Measurements from ENCODE around the gene ZFYVE28. TPM values are rescaled to one million over a fixed set of nuclear protein-coding genes. Genes with fewer than 3 reads are reported as not detected.

The ZFYVE28 gene
- total and polyA plus RNA-seq, 2 donors from 2014 or later: 8.0 to 18.9 TPM

- H3K27me3 ChIP-seq (ENCODE audit: control insufficient read depth, insufficient read depth, low read length): no peaks in the 10 kb centered on the region
- H3K4me3 ChIP-seq (ENCODE audit: low read length in 3 of 3): no peak overlapping the region
- FAIRE-seq: no peak
- intact Hi-C loops (cut with DNase I): no loop called here
- H3K36me3 ChIP-seq (ENCODE audit: control insufficient read depth in 2 of 3, insufficient read depth in 3 of 3, low read length in 3 of 3): no peaks in the 10 kb centered on the region
- H3K9ac ChIP-seq (ENCODE audit: low read length in 3 of 3): no peak overlapping the region
- no peak overlapping the region for H3K27ac ChIP-seq (ENCODE audit: low read depth in 2 of 2, low read length in 2 of 2)
- H3K9me3 ChIP-seq (ENCODE audit: control insufficient read depth in 2 of 3, insufficient read depth in 1 of 3, low read length in 3 of 3): no peaks in the 10 kb centered on the region
- H3K4me1 ChIP-seq (ENCODE audit: control insufficient read depth in 2 of 3, insufficient read depth in 2 of 3, low read depth in 1 of 3, low read length in 3 of 3): peaks cover 0 to 4% (median 0%) of the 10 kb centered on the region in 3 donors
- TF ChIP-seq CTCF (IDR thresholded peaks at IDR 0.05; ENCODE audit: borderline replicate concordance, extremely low read depth, insufficient read depth): no peak
- peak in 2 of 5 donors; percentile 5 to 54 for DNase-seq
Measured at GRCh38 chr4:2289311-2289954, 129.0 kb downstream of the ZFYVE28 start.

DNA sequence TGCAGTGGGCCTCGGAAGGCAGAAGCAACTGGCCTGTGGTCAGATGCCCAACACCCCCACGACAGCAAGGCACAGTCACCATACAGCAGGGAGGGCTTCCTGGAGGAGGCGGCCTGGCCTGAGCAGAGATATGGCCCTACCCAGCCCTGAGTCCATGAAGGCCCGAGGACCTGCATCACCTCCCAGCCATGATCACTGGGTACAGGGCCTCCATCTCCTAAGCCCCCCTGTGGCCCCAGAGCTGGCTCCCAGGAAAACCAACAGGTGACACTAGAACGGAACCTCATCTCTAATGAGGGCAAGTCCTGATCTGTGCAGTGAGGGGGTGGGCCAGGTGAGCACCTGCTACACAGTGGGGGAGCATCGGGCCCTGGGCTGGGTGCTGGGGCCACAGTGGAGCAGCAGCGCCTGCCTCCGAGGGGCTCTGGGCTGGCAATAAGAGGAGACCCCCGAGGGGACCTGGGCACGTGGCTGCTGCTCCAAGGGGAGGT lies 130.3 kb downstream of the ZFYVE28 start:
- peak in 1 of 5 donors; percentile 67 for DNase-seq
- intact Hi-C loops (cut with DNase I): no loop called here
- TF ChIP-seq CTCF (IDR thresholded peaks at IDR 0.05; ENCODE audit: borderline replicate concordance, extremely low read depth, insufficient read depth): no peak

GRCh38 chr4:2287594-2287915 lies 130.9 kb downstream of the ZFYVE28 start:
- H3K27ac ChIP-seq (ENCODE audit: low read depth in 2 of 2, low read length in 2 of 2): no peak overlapping the region
- H3K9ac ChIP-seq (ENCODE audit: low read length in 3 of 3): no peak overlapping the region
- H3K4me1 ChIP-seq (ENCODE audit: control insufficient read depth in 2 of 3, insufficient read depth in 2 of 3, low read depth in 1 of 3, low read length in 3 of 3): peaks cover 0 to 4% (median 0%) of the 10 kb centered on the region in 3 donors
- no peaks in the 10 kb centered on the region for H3K27me3 ChIP-seq (ENCODE audit: control insufficient read depth, insufficient read depth, low read length)
- intact Hi-C loops (cut with DNase I): no loop called here
- H3K9me3 ChIP-seq (ENCODE audit: control insufficient read depth in 2 of 3, insufficient read depth in 1 of 3, low read length in 3 of 3): no peaks in the 10 kb centered on the region
- FAIRE-seq (no peak), DNase-seq (peak in 1 of 5 donors; percentile 51)
- no peaks in the 10 kb centered on the region for H3K36me3 ChIP-seq (ENCODE audit: control insufficient read depth in 2 of 3, insufficient read depth in 3 of 3, low read length in 3 of 3)
- no peak for TF ChIP-seq CTCF (IDR thresholded peaks at IDR 0.05; ENCODE audit: borderline replicate concordance, extremely low read depth, insufficient read depth)
- no peak overlapping the region for H3K4me3 ChIP-seq (ENCODE audit: low read length in 3 of 3)

More for the DNA sequence above, 130.3 kb downstream of the ZFYVE28 start:
- Histone ChIP-seq H3K27ac (ENCODE audit: low read depth in 2 of 2, low read length in 2 of 2) (no peak overlapping the region), H3K9me3 (ENCODE audit: control insufficient read depth in 2 of 3, insufficient read depth in 1 of 3, low read length in 3 of 3) (no peaks in the 10 kb centered on the region), H3K4me1 (ENCODE audit: control insufficient read depth in 2 of 3, insufficient read depth in 2 of 3, low read depth in 1 of 3, low read length in 3 of 3) (peaks cover 0 to 4% (median 0%) of the 10 kb centered on the region in 3 donors), H3K36me3 (ENCODE audit: control insufficient read depth in 2 of 3, insufficient read depth in 3 of 3, low read length in 3 of 3) (no peaks in the 10 kb centered on the region), H3K27me3 (ENCODE audit: control insufficient read depth, insufficient read depth, low read length) (no peaks in the 10 kb centered on the region), H3K4me3 (ENCODE audit: low read length in 3 of 3) (no peak overlapping the region), H3K9ac (ENCODE audit: low read length in 3 of 3) (no peak overlapping the region)
- FAIRE-seq: no peak
